Measurements from ENCODE around the gene CDH16. TPM values are rescaled to one million over a fixed set of nuclear protein-coding genes. Genes with fewer than 3 reads are reported as not detected.

Gene CDH16
- total and polyA plus RNA-seq, 12 donors = 0.15 to 0.59 (median 0.47) TPM; not detected in 7

- no peak overlapping the region for H3K4me3 ChIP-seq
- ATAC-seq (no peak), DNase-seq (no peak)
- intact Hi-C loops (cut with DNase I) = no loop called here
- H3K9me3 ChIP-seq = no peaks in the 10 kb centered on the region
- no peak overlapping the region for H3K27ac ChIP-seq
- no peaks in the 10 kb centered on the region for H3K27me3 ChIP-seq
- no peaks in the 10 kb centered on the region for H3K36me3 ChIP-seq
- TF ChIP-seq CTCF (IDR thresholded peaks at IDR 0.05) = no peak
- H3K4me1 ChIP-seq = peaks cover 8 to 36% (median 24%) of the 10 kb centered on the region in 9 donors
- 76 to 77% methylated on average over 14 of the region's 14 CpGs for WGBS, 2 donors
These were observed 8.3 kb downstream of the CDH16 start for GRCh38 chr16:66910175-66910940.

- intact Hi-C loops (cut with DNase I) = no loop called here
- Histone ChIP-seq H3K27ac (no peak overlapping the region), H3K4me3 (no peak overlapping the region), H3K4me1 (peaks cover 13 to 50% (median 26%) of the 10 kb centered on the region in 9 donors), H3K27me3 (no peaks in the 10 kb centered on the region), H3K9me3 (no peaks in the 10 kb centered on the region), H3K36me3 (no peaks in the 10 kb centered on the region)
- ATAC-seq = no peak
- TF ChIP-seq CTCF (IDR thresholded peaks at IDR 0.05) = no peak
- 91 to 94% methylated on average over 14 of the region's 14 CpGs for WGBS, 2 donors
- DNase-seq = no peak
These were observed 9.7 kb downstream of the CDH16 start for GRCh38 chr16:66908762-66909559.

- Histone ChIP-seq H3K27ac (peak overlapping the region in 4 of 10 donors; percentile 92 to 99 (median 96)), H3K4me1 (peaks cover 14 to 58% (median 32%) of the 10 kb centered on the region in 9 donors), H3K4me3 (no peak overlapping the region), H3K9me3 (no peaks in the 10 kb centered on the region), H3K36me3 (no peaks in the 10 kb centered on the region), H3K27me3 (no peaks in the 10 kb centered on the region)
- intact Hi-C loops (cut with DNase I) = no loop called here
- ATAC-seq (no peak), DNase-seq (no peak)
- no peak for TF ChIP-seq CTCF (IDR thresholded peaks at IDR 0.05)
- WGBS, 2 donors = 88 to 93% methylated on average over 3 of the region's 3 CpGs
These were observed 10.6 kb downstream of the CDH16 start for GRCh38 chr16:66908116-66908515.
